GM21423 (cell line): ENCODE results near the gene SARNP.
A peak's percentile ranks its signal among the peaks of the same experiment; 100 is the strongest.

ENCODE experiments used
- ATAC-seq: cut with Tn5 transposase; IDR thresholded peaks from one replicate; pipeline ENCODE4 v1.9.1; 2021; ENCODE audit warnings: mild to moderate bottlenecking, moderate library complexity; ENCODE audit not compliant: unreplicated experiment

SARNP gene

GRCh38 chr12:55711786-55712553 is 105.6 kb downstream of the SARNP start:
- ATAC-seq, result no peak

GRCh38 chr12:55708695-55709233 is 108.8 kb downstream of the SARNP start:
- no peak for ATAC-seq

DNA sequence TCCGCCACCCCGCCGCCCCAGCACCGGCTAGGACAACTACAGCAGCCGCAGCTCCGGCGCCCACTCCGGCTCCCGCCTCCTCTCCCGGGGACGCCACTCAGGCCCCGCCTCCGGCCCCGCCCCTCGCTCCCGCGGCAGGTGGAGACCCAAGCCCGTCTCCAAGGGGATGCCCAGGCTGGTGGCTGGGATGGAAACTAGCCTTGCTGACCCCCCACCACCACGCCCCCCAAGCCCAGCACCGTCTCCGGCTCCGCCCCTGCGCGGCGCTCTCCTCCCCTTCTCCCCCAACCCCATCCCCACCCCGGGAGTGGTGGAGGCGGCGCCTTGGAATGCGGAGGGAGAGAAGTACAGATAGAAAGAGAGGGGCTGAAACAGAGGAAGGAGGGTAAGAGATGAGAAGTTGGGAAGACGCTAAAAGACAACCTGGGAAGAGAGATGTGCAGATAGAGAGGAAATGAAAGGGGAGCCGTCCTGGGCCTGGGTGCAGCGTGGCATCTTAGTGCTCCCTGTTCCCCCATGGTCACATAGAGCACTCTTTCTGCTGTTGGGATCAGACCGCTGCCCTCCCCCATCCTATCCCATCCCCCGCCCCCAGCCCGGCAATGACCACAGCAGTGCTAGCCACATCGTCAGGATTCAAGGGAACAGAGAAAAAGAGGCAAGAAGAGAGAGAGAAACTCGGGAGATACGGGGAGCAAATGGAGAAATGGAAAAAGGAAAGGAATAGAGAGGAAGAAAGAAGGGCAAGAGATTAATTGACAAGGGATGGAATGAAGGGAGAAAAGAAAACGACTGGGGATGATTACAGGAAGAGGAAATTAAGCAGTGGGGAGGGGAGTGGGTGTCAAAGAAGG is 109.5 kb downstream of the SARNP start, which contains the start of gene ITGA7:
Gene ITGA7, minus strand, starts transcription at position 64 of the 854 bp plus-strand sequence. CDS start 222 bp downstream, outside the sequence.
- ATAC-seq, result peak; percentile 68
